Fibroblast of skin of left quadriceps (primary cell): ENCODE measurements around the gene MYO10.

Experiments
- DNase-seq, 2 experiments: peaks; one replicate each; pipeline ENCODE4 v3.0.0-alpha.2; 2013; ENCODE audit warnings: low read depth in 2 of 2

The MYO10 gene

GRCh38 chr5:16625096-16625495 is 311.0 kb downstream of the MYO10 start:
- no peak for DNase-seq

- DNase-seq, result no peak
Observed at GRCh38 chr5:16619136-16619535, 317.0 kb downstream of the MYO10 start.

- DNase-seq, result no peak
Observed at GRCh38 chr5:16618138-16618897, 317.8 kb downstream of the MYO10 start.

DNA sequence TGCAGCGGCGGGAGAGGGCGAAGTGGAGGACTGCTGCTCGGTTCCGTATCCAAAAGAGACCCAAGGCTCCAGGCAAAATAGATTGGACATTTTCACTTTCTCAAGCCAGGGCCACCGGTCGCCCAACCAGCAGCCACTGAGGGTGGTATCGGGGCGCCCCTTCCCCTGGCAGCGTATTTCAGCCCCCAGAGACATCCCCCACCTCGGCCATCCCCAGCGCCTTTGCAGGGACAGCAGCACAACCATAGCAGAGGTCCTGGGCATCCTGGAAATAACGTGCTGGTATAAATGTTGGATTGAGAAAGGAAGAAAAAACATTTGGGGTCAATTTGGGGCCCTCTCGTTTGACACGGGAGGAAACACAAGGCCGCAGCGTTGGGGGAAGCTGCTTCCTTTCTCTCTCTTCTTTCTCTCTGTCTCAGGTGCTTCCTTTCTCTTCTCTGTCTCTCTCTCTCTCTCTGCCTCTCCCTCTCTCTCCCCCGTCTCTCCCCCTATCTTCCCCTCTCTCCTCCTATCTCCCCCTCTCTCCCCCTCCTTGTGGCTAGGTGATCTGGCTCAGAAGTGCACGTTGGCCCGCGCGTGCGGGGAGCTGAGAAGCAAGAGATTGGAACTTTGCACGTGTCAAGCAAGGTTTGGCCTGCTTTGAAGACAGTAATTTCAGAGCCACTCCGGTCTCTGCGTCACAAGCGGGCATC is 318.7 kb downstream of the MYO10 start:
- no peak for DNase-seq

- DNase-seq, result no peak
Observed at GRCh38 chr5:16616536-16617273, 319.4 kb downstream of the MYO10 start, which contains the start of gene RETREG1. RETREG1 (minus strand) TSS chr5:16616997; CDS start chr5:16616971, 26 bp downstream.

DNA sequence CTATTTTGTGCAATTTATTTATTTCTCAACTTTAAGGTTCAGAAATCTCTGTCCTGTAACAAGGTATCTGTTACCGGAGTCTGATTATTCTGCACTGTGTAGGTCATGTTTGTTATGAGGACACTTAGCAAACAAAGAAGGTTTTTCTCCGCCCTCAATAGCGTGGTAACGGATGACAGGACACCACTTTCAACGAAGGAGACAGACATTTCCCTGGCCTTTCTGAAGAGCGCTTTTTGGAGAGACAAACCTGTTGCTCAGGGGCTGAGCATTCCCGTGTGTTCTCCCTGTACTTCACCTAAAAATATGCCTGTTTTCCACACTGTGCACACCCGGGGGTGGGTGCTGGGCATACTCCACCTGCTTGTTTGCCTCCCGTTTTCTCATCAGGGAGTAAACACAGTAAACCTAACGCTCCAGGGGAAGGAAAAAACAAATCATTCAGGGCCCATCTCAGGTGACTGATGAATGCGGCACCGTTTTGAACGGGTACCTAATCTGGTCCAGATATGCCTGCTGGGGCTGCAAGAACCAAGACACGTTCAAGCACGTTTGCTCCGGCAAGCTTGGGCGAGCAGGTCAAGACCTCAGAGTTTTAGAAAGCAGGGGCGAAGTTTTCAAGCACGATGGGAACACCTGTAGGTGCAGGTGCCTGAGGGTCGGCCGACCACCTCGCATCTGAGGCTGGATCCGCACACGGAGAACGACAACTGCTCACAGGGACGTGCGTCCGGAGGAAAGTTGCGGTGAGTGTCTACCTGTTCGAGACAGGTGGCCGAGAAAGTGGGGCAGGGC is 320.1 kb downstream of the MYO10 start:
- DNase-seq, result no peak

- no peak for DNase-seq
Observed at GRCh38 chr5:16612007-16612406, 324.1 kb downstream of the MYO10 start.
